SU-DHL-6 (cell line): ENCODE data around the gene IFFO2.

Source experiments
- H2AFZ ChIP-seq: fragments of 200-600 bp; sonication (generic); 2 replicates; pipeline ENCODE4 v1.6.1; 2014; ENCODE audit warnings: low read depth, mild to moderate bottlenecking, moderate library complexity, mixed read lengths, antibody characterized with exemption, low read length; ENCODE audit not compliant: severe bottlenecking
- H3F3A ChIP-seq: fragments of 200-600 bp; shearing (Covaris generic); 2 replicates; pipeline ENCODE4 v1.6.0; 2016; ENCODE audit warnings: antibody characterized with exemption, mild to moderate bottlenecking; ENCODE audit not compliant: insufficient read depth
- H3K27ac ChIP-seq: fragments of 200-600 bp; sonication (generic); 2 replicates; pipeline ENCODE4 v1.5.1; 2016; ENCODE audit warnings: low read depth, mild to moderate bottlenecking, low read length, moderate library complexity, mixed read lengths
- H3K27me3 ChIP-seq: fragments of 200-600 bp; sonication (generic), shearing (Covaris generic); 2 replicates; pipeline ENCODE4 v1.6.0; 2014; ENCODE audit warnings: mild to moderate bottlenecking, low read length
- H3K36me3 ChIP-seq: fragments of 200-600 bp; sonication (generic); 2 replicates; pipeline ENCODE4 v1.6.1; 2014; ENCODE audit warnings: mild to moderate bottlenecking, low read length, mixed read lengths
- H3K4me2 ChIP-seq: fragments of 300-600, 200-600 bp; shearing (Covaris generic), sonication (generic); 2 replicates; pipeline ENCODE4 v1.6.0; 2014; ENCODE audit warnings: low read length, low read depth, mild to moderate bottlenecking; ENCODE audit not compliant: poor library complexity, severe bottlenecking
- H3K4me3 ChIP-seq: fragments of 200-600 bp; sonication (generic); 2 replicates; pipeline ENCODE4 v1.5.1; 2014; ENCODE audit warnings: antibody characterized with exemption, low read length, mild to moderate bottlenecking, mixed read lengths; ENCODE audit not compliant: insufficient read depth, poor library complexity, severe bottlenecking
- H3K79me2 ChIP-seq: fragments of 200-600 bp; sonication (generic); 2 replicates; pipeline ENCODE4 v1.6.1; 2014; ENCODE audit warnings: mild to moderate bottlenecking, low read length, moderate library complexity; ENCODE audit not compliant: insufficient read depth
- H3K9ac ChIP-seq: fragments of 200-600 bp; sonication (generic); 2 replicates; pipeline ENCODE4 v1.7.0; 2014; ENCODE audit warnings: mild to moderate bottlenecking, low read length
- H3K9me2 ChIP-seq: fragments of 200-600 bp; sonication (generic); replicated peaks from 2 replicates; pipeline ENCODE4 v1.6.1; 2014; ENCODE audit warnings: low read length; ENCODE audit not compliant: insufficient read depth
- H3K9me3 ChIP-seq: fragments of 200-600 bp; sonication (generic); 2 replicates; pipeline ENCODE4 v1.6.1; 2014; ENCODE audit warnings: low read length, mixed read lengths; ENCODE audit not compliant: insufficient read depth
- H4K20me1 ChIP-seq: fragments of 200-600 bp; sonication (generic); 2 replicates; pipeline ENCODE4 v1.6.1; 2014; ENCODE audit warnings: low read depth, mild to moderate bottlenecking, antibody characterized with exemption, low read length, moderate library complexity, mixed read lengths
- CTCF ChIP-seq: fragments of 200-600 bp; sonication (generic); IDR thresholded peaks from one replicate; pipeline ENCODE4 v1.5.1; 2017; ENCODE audit warnings: antibody characterized with exemption, mild to moderate bottlenecking, low read length, moderate library complexity; ENCODE audit not compliant: insufficient read depth, poor library complexity, severe bottlenecking
- EZH2phosphoT487 ChIP-seq: fragments of 200-600 bp; sonication (generic), shearing (Covaris generic); conservative IDR thresholded peaks from 2 replicates; pipeline ENCODE4 v1.6.1; 2018; ENCODE audit warnings: mild to moderate bottlenecking, antibody characterized with exemption, low read length, moderate library complexity, mixed read lengths

The IFFO2 gene

GRCh38 chr1:18997508-18997907 lies 41.0 kb upstream of the IFFO2 start:
- Histone ChIP-seq H3K9ac (no peak overlapping the region), H3K36me3 (no peaks in the 10 kb centered on the region), H3K27me3 (no peaks in the 10 kb centered on the region), H3K9me2 (no peaks in the 10 kb centered on the region), H4K20me1 (no peaks in the 10 kb centered on the region), H3F3A (no peaks in the 10 kb centered on the region), H3K4me3 (no peak overlapping the region), H3K79me2 (no peaks in the 10 kb centered on the region), H3K4me2 (no peak overlapping the region), H3K9me3 (no peaks in the 10 kb centered on the region), H2AFZ (no peak overlapping the region), H3K27ac (no peak overlapping the region)
- TF ChIP-seq EZH2phosphoT487 (no peak), CTCF (no peak)

GRCh38 chr1:18996548-18997177 lies 40.2 kb upstream of the IFFO2 start:
- H4K20me1 ChIP-seq: no peaks in the 10 kb centered on the region
- no peaks in the 10 kb centered on the region for H3K27me3 ChIP-seq
- no peaks in the 10 kb centered on the region for H3K79me2 ChIP-seq
- no peaks in the 10 kb centered on the region for H3K36me3 ChIP-seq
- no peak overlapping the region for H3K27ac ChIP-seq
- H3K9ac ChIP-seq: no peak overlapping the region
- no peaks in the 10 kb centered on the region for H3K9me3 ChIP-seq
- H3K4me3 ChIP-seq: no peak overlapping the region
- no peak overlapping the region for H2AFZ ChIP-seq
- TF ChIP-seq CTCF (no peak), EZH2phosphoT487 (no peak)
- no peaks in the 10 kb centered on the region for H3K9me2 ChIP-seq
- H3F3A ChIP-seq: no peaks in the 10 kb centered on the region
- no peak overlapping the region for H3K4me2 ChIP-seq

GRCh38 chr1:18994381-18994780 lies 37.9 kb upstream of the IFFO2 start:
- Histone ChIP-seq H4K20me1 (no peaks in the 10 kb centered on the region), H3K9me3 (no peaks in the 10 kb centered on the region), H3K79me2 (no peaks in the 10 kb centered on the region), H3K9ac (no peak overlapping the region), H3K4me3 (no peak overlapping the region), H3K9me2 (no peaks in the 10 kb centered on the region), H3K4me2 (no peak overlapping the region), H3K27ac (no peak overlapping the region), H3K36me3 (no peaks in the 10 kb centered on the region), H3K27me3 (no peaks in the 10 kb centered on the region), H3F3A (no peaks in the 10 kb centered on the region), H2AFZ (no peak overlapping the region)
- TF ChIP-seq CTCF (no peak), EZH2phosphoT487 (no peak)
